ENCODE data around the gene ELP4. TPM values are rescaled to one million over a fixed set of nuclear protein-coding genes. Genes with fewer than 3 reads are reported as not detected.
"Not testable (repeated sequence)": the region's sequence is repeated elsewhere in the genome, so short reads cannot be mapped to it uniquely, and the experiment has no call there.

Gene ELP4
- total and polyA plus RNA-seq, 9 of the 15 experiments (the other 6 are each of a cell fraction or from before 2014, with no cell fraction given), result 24.1 to 60.3 (median 38.7) TPM

GRCh38 chr11:31671681-31672080, 162.1 kb downstream of the ELP4 start:
- H3K9ac ChIP-seq (ENCODE audit: insufficient read depth in 1 of 2, low read depth in 2 of 2, low read length in 2 of 2), result no peak overlapping the region
- WGBS (ENCODE audit: insufficient coverage, low coverage, missing lambda C conversion rate), result 42% methylated on average over 2 of the region's 2 CpGs
- no peaks in the 10 kb centered on the region for H3K27me3 ChIP-seq (ENCODE audit: control insufficient read depth in 2 of 2, insufficient read depth in 2 of 2, low read length in 2 of 2)
- intact Hi-C loops (cut with micrococcal nuclease), result no loop called here
- H3K4me1 ChIP-seq (replicated peaks in 1 of 2; ENCODE audit: control insufficient read depth in 2 of 2, insufficient read depth in 2 of 2, low read length in 2 of 2), result no peaks in the 10 kb centered on the region
- FAIRE-seq (no peak), ATAC-seq (no peak), DNase-seq (ENCODE audit: extremely low read depth in 1 of 4, low spot score in 3 of 4) (no peak)
- no peaks in the 10 kb centered on the region for H3K9me3 ChIP-seq (replicated peaks; ENCODE audit: control insufficient read depth, insufficient read depth, low read depth, low read length)
- H2AFZ ChIP-seq (ENCODE audit: low read depth, low read length), result no peak overlapping the region
- no peak overlapping the region for H3K4me3 ChIP-seq
- CTCF ChIA-PET (ENCODE audit: low intra/inter-chr PET ratio), result no interaction called here
- no peaks in the 10 kb centered on the region for H3K9me1 ChIP-seq (ENCODE audit: control insufficient read depth, insufficient read depth, low read length)
- no peaks in the 10 kb centered on the region for H3K79me2 ChIP-seq (ENCODE audit: control insufficient read depth, insufficient read depth, low read length)
- TF ChIP-seq ZNF583 (CRISPR knock-in tag; IDR thresholded peaks at IDR 0.05), result no peak
- H3K4me2 ChIP-seq (ENCODE audit: insufficient read depth, low read length), result no peak overlapping the region
- no peaks in the 10 kb centered on the region for H4K20me1 ChIP-seq (replicated peaks; ENCODE audit: control insufficient read depth, insufficient read depth, low read length)
- in situ Hi-C loops (cut with MboI), result no loop called here
- POLR2A ChIA-PET, result no interaction called here
- BruUV-seq (replicated peaks), result no TSS peak
- no peak overlapping the region for H3K27ac ChIP-seq (ENCODE audit: extremely low read depth, low read depth, low read length)
- no peaks in the 10 kb centered on the region for H3K36me3 ChIP-seq (ENCODE audit: control insufficient read depth, insufficient read depth, low read length)

- FAIRE-seq; H3K9me1 ChIP-seq (ENCODE audit: control insufficient read depth, insufficient read depth, low read length); H3K27me3 ChIP-seq (ENCODE audit: control insufficient read depth in 2 of 2, insufficient read depth in 2 of 2, low read length in 2 of 2); BruUV-seq (replicated peaks); intact Hi-C loops (cut with micrococcal nuclease); CTCF ChIA-PET (ENCODE audit: low intra/inter-chr PET ratio); H3K4me3 ChIP-seq; in situ Hi-C loops (cut with MboI); H3K4me1 ChIP-seq (replicated peaks in 1 of 2; ENCODE audit: control insufficient read depth in 2 of 2, insufficient read depth in 2 of 2, low read length in 2 of 2); H3K36me3 ChIP-seq (ENCODE audit: control insufficient read depth, insufficient read depth, low read length); H3K4me2 ChIP-seq (ENCODE audit: insufficient read depth, low read length); DNase-seq (ENCODE audit: extremely low read depth in 1 of 4, low spot score in 3 of 4); ATAC-seq; POLR2A ChIA-PET; H2AFZ ChIP-seq (ENCODE audit: low read depth, low read length); H3K27ac ChIP-seq (ENCODE audit: extremely low read depth, low read depth, low read length); H4K20me1 ChIP-seq (replicated peaks; ENCODE audit: control insufficient read depth, insufficient read depth, low read length); H3K79me2 ChIP-seq (ENCODE audit: control insufficient read depth, insufficient read depth, low read length); H3K9me3 ChIP-seq (replicated peaks; ENCODE audit: control insufficient read depth, insufficient read depth, low read depth, low read length); H3K9ac ChIP-seq (ENCODE audit: insufficient read depth in 1 of 2, low read depth in 2 of 2, low read length in 2 of 2): not testable (repeated sequence)
- 80% methylated on average over 3 of the region's 3 CpGs for WGBS (ENCODE audit: insufficient coverage, low coverage, missing lambda C conversion rate)
These were observed 163.5 kb downstream of the ELP4 start for GRCh38 chr11:31673108-31673507.

Data from K562 (cell line).